ENCODE data around the gene ZNF33B.

DNA sequence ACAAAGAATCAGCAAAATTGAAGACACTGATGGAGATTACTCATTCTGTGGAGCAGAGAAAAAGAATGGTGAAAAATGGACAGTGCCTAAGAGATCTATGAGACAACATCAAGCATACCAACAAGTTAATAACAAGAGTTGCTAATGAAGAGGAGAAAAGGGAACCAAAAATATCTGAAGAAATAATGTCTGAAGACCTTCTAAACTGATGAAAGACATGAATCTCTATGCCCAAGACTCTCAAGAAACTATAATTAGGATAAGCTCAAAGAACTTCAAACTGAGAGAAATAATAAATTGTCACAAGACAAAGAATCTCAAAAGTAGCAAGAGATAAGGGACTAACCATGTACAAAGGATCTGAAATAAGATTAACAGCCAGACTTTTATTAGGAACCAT, 93.4 kb downstream of the ZNF33B start:
- TF ChIP-seq CTCF (IDR thresholded peaks at IDR 0.05) (no peak), POLR2A (IDR thresholded peaks at IDR 0.05) (no peak), POLR2AphosphoS5 (IDR thresholded peaks at IDR 0.05) (no peak)
